ENCODE measurements around the gene TLX2.

- no peak for TF ChIP-seq EZH2phosphoT487 (IDR thresholded peaks at IDR 0.05; ENCODE audit: low read depth)
- peak; percentile 40 for TF ChIP-seq CTCF (IDR thresholded peaks at IDR 0.05; ENCODE audit: low read depth, low read length)
Observed at GRCh38 chr2:74544634-74545033, 30.4 kb downstream of the TLX2 start.
